Tibial artery (tissue), 4 donors: ENCODE data around the gene FARS2.

ENCODE experiments used
- DNase-seq, 2 donors: peaks; one replicate each; pipeline ENCODE4 v3.0.0-alpha.2; 2019
- H3K27ac ChIP-seq, 2 donors: fragments of 200-600 bp; sonication (generic) in 1 of 2; 1 replicate in 1 of 2; 2 replicates in 1 of 2; pipeline ENCODE4 v1.5.1; 2018 to 2019; ENCODE audit warnings: mild to moderate bottlenecking in 1 of 2
- H3K27me3 ChIP-seq, 2 donors: fragments of 200-600 bp; sonication (generic) in 1 of 2; one replicate each; pipeline versions ENCODE4 v1.5.1 to v1.6.0; 2016 to 2019
- H3K36me3 ChIP-seq, 3 donors: fragments of 200-600 bp; sonication (generic) in 2 of 3; one replicate each; pipeline ENCODE4 v1.5.1; 2016 to 2019; ENCODE audit warnings: mild to moderate bottlenecking in 2 of 3
- H3K4me1 ChIP-seq, 4 donors: fragments of 200-600 bp; sonication (generic) in 2 of 4; 1 replicate in 3 of 4; 2 replicates in 1 of 4; pipeline ENCODE4 v1.5.1; 2016 to 2019
- H3K4me3 ChIP-seq, 2 donors: fragments of 200-600 bp; sonication (generic) in 1 of 2; 1 replicate in 1 of 2; 2 replicates in 1 of 2; pipeline ENCODE4 v1.5.1; 2018 to 2019; ENCODE audit warnings: mild to moderate bottlenecking in 2 of 2
- H3K9me3 ChIP-seq, 3 donors: fragments of 200-600 bp; sonication (generic) in 1 of 3; one replicate each; pipeline ENCODE4 v1.5.1; 2016 to 2019
- CTCF ChIP-seq, 2 experiments: fragments of 200-600 bp in 1 of 2; fragments of 450-650 bp in 1 of 2; IDR thresholded peaks; one replicate each; pipeline ENCODE4 v1.5.1; 2017 to 2019; ENCODE audit warnings: antibody characterized with exemption in 2 of 2, mild to moderate bottlenecking in 1 of 2, moderate library complexity in 1 of 2
- intact Hi-C: fragments of 100-400 bp; cut with DNase I; formaldehyde crosslinking; loops from one replicate; pipeline ENCODE4 v1.15.0; 2023; ENCODE audit warnings: low total_unique reads

The FARS2 gene

GRCh38 chr6:5435449-5435848 is 174.1 kb downstream of the FARS2 start:
- Histone ChIP-seq H3K36me3 (peaks cover 0 to 10% (median 3%) of the 10 kb centered on the region in 3 donors), H3K27me3 (no peaks in the 10 kb centered on the region)
- intact Hi-C loops: no loop called here

GRCh38 chr6:5438922-5439584 is 177.7 kb downstream of the FARS2 start:
- no peaks in the 10 kb centered on the region for H3K27me3 ChIP-seq
- no peak overlapping the region for H3K4me3 ChIP-seq
- no peak for TF ChIP-seq CTCF (IDR thresholded peaks at IDR 0.05)
- H3K36me3 ChIP-seq: no peaks in the 10 kb centered on the region
- H3K27ac ChIP-seq: no peak overlapping the region
- H3K9me3 ChIP-seq: no peaks in the 10 kb centered on the region
- intact Hi-C loops: no loop called here
- peaks cover 0 to 27% (median 4%) of the 10 kb centered on the region in 4 donors for H3K4me1 ChIP-seq
- DNase-seq: no peak

More at GRCh38 chr6:5435449-5435848, 174.1 kb downstream of the FARS2 start:
- TF ChIP-seq CTCF (IDR thresholded peaks at IDR 0.05): no peak
- no peak overlapping the region for H3K27ac ChIP-seq
- peaks cover 0 to 15% (median 2%) of the 10 kb centered on the region in 4 donors for H3K4me1 ChIP-seq
- no peaks in the 10 kb centered on the region for H3K9me3 ChIP-seq
- no peak for DNase-seq
- no peak overlapping the region for H3K4me3 ChIP-seq

GRCh38 chr6:5439749-5440148 is 178.4 kb downstream of the FARS2 start:
- no peak overlapping the region for H3K27ac ChIP-seq

GRCh38 chr6:5442319-5442718 is 181.0 kb downstream of the FARS2 start:
- TF ChIP-seq CTCF (IDR thresholded peaks at IDR 0.05): no peak
- Histone ChIP-seq H3K27ac (no peak overlapping the region), H3K4me3 (no peak overlapping the region), H3K9me3 (no peaks in the 10 kb centered on the region), H3K27me3 (no peaks in the 10 kb centered on the region), H3K4me1 (peaks cover 0 to 12% (median 2%) of the 10 kb centered on the region in 4 donors), H3K36me3 (no peaks in the 10 kb centered on the region)
- intact Hi-C loops: no loop called here
- no peak for DNase-seq

More at GRCh38 chr6:5439749-5440148, 178.4 kb downstream of the FARS2 start:
- no peak for TF ChIP-seq CTCF (IDR thresholded peaks at IDR 0.05)
- H3K4me3 ChIP-seq: no peak overlapping the region
- no peak for DNase-seq
- intact Hi-C loops: no loop called here
- no peaks in the 10 kb centered on the region for H3K36me3 ChIP-seq
- H3K27me3 ChIP-seq: no peaks in the 10 kb centered on the region
- no peaks in the 10 kb centered on the region for H3K9me3 ChIP-seq
- H3K4me1 ChIP-seq: peaks cover 0 to 24% (median 4%) of the 10 kb centered on the region in 4 donors

GRCh38 chr6:5442916-5443315 is 181.6 kb downstream of the FARS2 start:
- H3K27ac ChIP-seq: no peak overlapping the region
- H3K9me3 ChIP-seq: no peaks in the 10 kb centered on the region
- H3K27me3 ChIP-seq: no peaks in the 10 kb centered on the region
- peaks cover 0 to 12% (median 2%) of the 10 kb centered on the region in 4 donors for H3K4me1 ChIP-seq
- intact Hi-C loops: no loop called here
- no peak for DNase-seq
- H3K4me3 ChIP-seq: no peak overlapping the region
- no peaks in the 10 kb centered on the region for H3K36me3 ChIP-seq
- no peak for TF ChIP-seq CTCF (IDR thresholded peaks at IDR 0.05)
